Astrocyte (in vitro differentiated cells and primary cell): ENCODE measurements around the gene TRIM14. TPM values are rescaled to one million over a fixed set of nuclear protein-coding genes. Genes with fewer than 3 reads are reported as not detected.

ENCODE experiments used
- DNase-seq: peaks from one replicate; pipeline ENCODE4 v3.0.0-alpha.2; 2010; ENCODE audit warnings: low read depth
- FAIRE-seq: peaks from 2 replicates; lab custom pipeline; 2011; peaks lifted over from hg19 to GRCh38; lab: Jason Lieb, UNC
- H2AFZ ChIP-seq: 2 replicates; pipeline ENCODE4 v1.6.0; 2012; ENCODE audit warnings: low read depth, low read length, inconsistent platforms
- H3K27ac ChIP-seq: 2 replicates; pipeline ENCODE4 v1.5.1; 2011; ENCODE audit warnings: low read depth, low read length, inconsistent platforms
- H3K27me3 ChIP-seq: 2 replicates; pipeline ENCODE4 v1.6.0; 2011; ENCODE audit warnings: low read length, inconsistent platforms; ENCODE audit not compliant: insufficient read depth
- H3K36me3 ChIP-seq: 2 replicates; pipeline ENCODE4 v1.5.1; 2011; ENCODE audit warnings: low read length, inconsistent platforms; ENCODE audit not compliant: insufficient read depth
- H3K4me1 ChIP-seq: 2 replicates; pipeline ENCODE4 v1.5.1; 2011; ENCODE audit warnings: low read length, inconsistent platforms; ENCODE audit not compliant: insufficient read depth
- H3K4me2 ChIP-seq: 2 replicates; pipeline ENCODE4 v1.6.0; 2012; ENCODE audit warnings: low read length, inconsistent platforms
- H3K4me3 ChIP-seq: 2 replicates; pipeline ENCODE4 v1.5.1; 2011; ENCODE audit warnings: low read depth, mild to moderate bottlenecking, low read length, inconsistent platforms; ENCODE audit not compliant: insufficient read depth
- H3K79me2 ChIP-seq: 2 replicates; pipeline ENCODE4 v1.6.0; 2012; ENCODE audit warnings: mild to moderate bottlenecking, low read length, inconsistent platforms; ENCODE audit not compliant: insufficient read depth
- H3K9ac ChIP-seq: 2 replicates; pipeline ENCODE4 v1.6.0; 2012; ENCODE audit warnings: mild to moderate bottlenecking, low read length, inconsistent platforms
- H3K9me3 ChIP-seq: 2 replicates; pipeline ENCODE4 v1.5.1; 2012; ENCODE audit warnings: low read depth, mild to moderate bottlenecking, low read length, inconsistent platforms; ENCODE audit not compliant: insufficient read depth
- H4K20me1 ChIP-seq: 2 replicates; pipeline ENCODE4 v1.6.0; 2012; ENCODE audit warnings: low read length, inconsistent platforms; ENCODE audit not compliant: insufficient read depth
- H3K27ac Mint-ChIP-seq: one replicate; pipeline ENCODE4 v1.8.0; 2021; ENCODE audit warnings: mild to moderate bottlenecking, mixed read lengths; ENCODE audit not compliant: unreplicated experiment
- H3K27me3 Mint-ChIP-seq: one replicate; pipeline ENCODE4 v1.8.0; 2021; ENCODE audit warnings: low read depth, mixed read lengths; ENCODE audit not compliant: unreplicated experiment
- H3K36me3 Mint-ChIP-seq: one replicate; pipeline ENCODE4 v1.8.0; 2021; ENCODE audit warnings: low read depth, mixed read lengths; ENCODE audit not compliant: unreplicated experiment
- H3K4me1 Mint-ChIP-seq: one replicate; pipeline ENCODE4 v1.8.0; 2021; ENCODE audit warnings: low read depth, mixed read lengths; ENCODE audit not compliant: unreplicated experiment
- H3K4me3 Mint-ChIP-seq: one replicate; pipeline ENCODE4 v1.8.0; 2021; ENCODE audit warnings: mild to moderate bottlenecking, moderate library complexity, mixed read lengths; ENCODE audit not compliant: unreplicated experiment
- H3K9me3 Mint-ChIP-seq: one replicate; pipeline ENCODE4 v1.8.0; 2021; ENCODE audit warnings: mild to moderate bottlenecking, mixed read lengths; ENCODE audit not compliant: unreplicated experiment
- EZH2 ChIP-seq: IDR thresholded peaks from 2 replicates; pipeline ENCODE4 v1.6.1; 2012; ENCODE audit warnings: mild to moderate bottlenecking, low read length, inconsistent platforms; ENCODE audit not compliant: insufficient read depth
- total RNA-seq: library from RNA; stranded (reverse); gene quantifications from 2 replicates; pipeline ENCODE4 v1.2.1, GENCODE V29; 2021
- TF ChIP-seq, protein P1 (sequence below): IDR thresholded peaks from 2 replicates; pipeline ENCODE4 v1.5.1; 2011; ENCODE audit warnings: low read depth, mild to moderate bottlenecking, inconsistent platforms, low read length, moderate library complexity; ENCODE audit not compliant: insufficient read depth

Gene TRIM14
- total RNA-seq, 1 donor from 2014 or later, result 34.1 TPM

GRCh38 chr9:98087420-98088354 lies 31.3 kb downstream of the TRIM14 start:
- no peaks in the 10 kb centered on the region for H3K27me3 Mint-ChIP-seq
- FAIRE-seq, result no peak
- Histone ChIP-seq H4K20me1 (no peaks in the 10 kb centered on the region), H2AFZ (peak overlapping the region; percentile 85), H3K27me3 (no peaks in the 10 kb centered on the region), H3K4me2 (peak overlapping the region; percentile 82), H3K4me1 (peaks cover 3% of the 10 kb centered on the region), H3K36me3 (peaks cover 8% of the 10 kb centered on the region), H3K4me3 (peak overlapping the region; percentile 44), H3K9ac (peak overlapping the region; percentile 46), H3K27ac (no peak overlapping the region), H3K79me2 (no peaks in the 10 kb centered on the region), H3K9me3 (no peaks in the 10 kb centered on the region)
- peak; percentile 57 for DNase-seq
- peaks cover 2% of the 10 kb centered on the region for H3K9me3 Mint-ChIP-seq
- H3K4me3 Mint-ChIP-seq, result no peak overlapping the region
- H3K27ac Mint-ChIP-seq, result no peak overlapping the region
- H3K4me1 Mint-ChIP-seq, result no peaks in the 10 kb centered on the region
- TF ChIP-seq, protein P1, sequence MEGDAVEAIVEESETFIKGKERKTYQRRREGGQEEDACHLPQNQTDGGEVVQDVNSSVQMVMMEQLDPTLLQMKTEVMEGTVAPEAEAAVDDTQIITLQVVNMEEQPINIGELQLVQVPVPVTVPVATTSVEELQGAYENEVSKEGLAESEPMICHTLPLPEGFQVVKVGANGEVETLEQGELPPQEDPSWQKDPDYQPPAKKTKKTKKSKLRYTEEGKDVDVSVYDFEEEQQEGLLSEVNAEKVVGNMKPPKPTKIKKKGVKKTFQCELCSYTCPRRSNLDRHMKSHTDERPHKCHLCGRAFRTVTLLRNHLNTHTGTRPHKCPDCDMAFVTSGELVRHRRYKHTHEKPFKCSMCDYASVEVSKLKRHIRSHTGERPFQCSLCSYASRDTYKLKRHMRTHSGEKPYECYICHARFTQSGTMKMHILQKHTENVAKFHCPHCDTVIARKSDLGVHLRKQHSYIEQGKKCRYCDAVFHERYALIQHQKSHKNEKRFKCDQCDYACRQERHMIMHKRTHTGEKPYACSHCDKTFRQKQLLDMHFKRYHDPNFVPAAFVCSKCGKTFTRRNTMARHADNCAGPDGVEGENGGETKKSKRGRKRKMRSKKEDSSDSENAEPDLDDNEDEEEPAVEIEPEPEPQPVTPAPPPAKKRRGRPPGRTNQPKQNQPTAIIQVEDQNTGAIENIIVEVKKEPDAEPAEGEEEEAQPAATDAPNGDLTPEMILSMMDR, result no peak
- no peak for TF ChIP-seq EZH2
- peaks cover 17% of the 10 kb centered on the region for H3K36me3 Mint-ChIP-seq

GRCh38 chr9:98086461-98086860 lies 32.6 kb downstream of the TRIM14 start:
- no peak overlapping the region for H3K9ac ChIP-seq
- H3K4me3 Mint-ChIP-seq, result no peak overlapping the region
- no peak overlapping the region for H3K27ac Mint-ChIP-seq
- no peak overlapping the region for H3K4me2 ChIP-seq
- H3K27me3 ChIP-seq, result no peaks in the 10 kb centered on the region
- TF ChIP-seq EZH2, result no peak
- TF ChIP-seq, protein P1, result no peak
- H3K4me3 ChIP-seq, result no peak overlapping the region
- H2AFZ ChIP-seq, result no peak overlapping the region
- H3K9me3 Mint-ChIP-seq, result peaks cover 2% of the 10 kb centered on the region
- peaks cover 21% of the 10 kb centered on the region for H3K36me3 Mint-ChIP-seq
- H3K9me3 ChIP-seq, result no peaks in the 10 kb centered on the region
- H3K79me2 ChIP-seq, result no peaks in the 10 kb centered on the region
- H3K36me3 ChIP-seq, result peaks cover 18% of the 10 kb centered on the region
- H3K27me3 Mint-ChIP-seq, result no peaks in the 10 kb centered on the region
- H3K4me1 Mint-ChIP-seq, result peaks cover 7% of the 10 kb centered on the region
- no peaks in the 10 kb centered on the region for H4K20me1 ChIP-seq
- no peak for FAIRE-seq
- H3K27ac ChIP-seq, result no peak overlapping the region
- DNase-seq, result no peak
- H3K4me1 ChIP-seq, result peaks cover 3% of the 10 kb centered on the region

DNA sequence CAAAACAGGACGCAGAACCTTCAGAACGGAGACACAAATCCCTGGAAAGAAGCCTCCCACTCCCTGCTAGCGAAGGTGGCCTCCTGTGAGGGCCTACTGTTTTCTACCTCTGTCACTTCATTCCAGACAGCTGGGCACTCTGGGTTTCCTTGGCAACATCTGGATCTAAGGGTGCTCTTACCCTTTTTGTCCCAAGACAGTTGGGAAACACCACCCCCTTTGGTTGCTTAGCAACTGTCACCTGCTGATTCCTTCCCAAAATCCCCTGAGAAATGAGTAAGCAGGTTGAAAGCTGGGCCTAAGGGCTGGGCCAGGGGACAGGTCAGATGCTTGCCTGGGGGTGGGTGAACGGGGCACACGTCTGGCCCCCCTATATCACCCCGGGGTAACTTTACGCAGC lies 33.1 kb downstream of the TRIM14 start:
- no peak for FAIRE-seq
- H3K36me3 Mint-ChIP-seq, result peaks cover 26% of the 10 kb centered on the region
- H3K4me3 ChIP-seq, result no peak overlapping the region
- DNase-seq, result no peak
- H3K27ac Mint-ChIP-seq, result no peak overlapping the region
- H3K9me3 ChIP-seq, result no peaks in the 10 kb centered on the region
- no peaks in the 10 kb centered on the region for H4K20me1 ChIP-seq
- H3K4me3 Mint-ChIP-seq, result no peak overlapping the region
- no peak overlapping the region for H3K9ac ChIP-seq
- peaks cover 13% of the 10 kb centered on the region for H3K4me1 Mint-ChIP-seq
- H3K36me3 ChIP-seq, result peaks cover 23% of the 10 kb centered on the region
- no peaks in the 10 kb centered on the region for H3K27me3 ChIP-seq
- no peaks in the 10 kb centered on the region for H3K79me2 ChIP-seq
- H3K4me2 ChIP-seq, result no peak overlapping the region
- TF ChIP-seq, protein P1, result no peak
- no peak for TF ChIP-seq EZH2
- H3K4me1 ChIP-seq, result peaks cover 6% of the 10 kb centered on the region
- H2AFZ ChIP-seq, result no peak overlapping the region
- H3K27me3 Mint-ChIP-seq, result no peaks in the 10 kb centered on the region
- H3K27ac ChIP-seq, result no peak overlapping the region
- H3K9me3 Mint-ChIP-seq, result peaks cover 2% of the 10 kb centered on the region
